HUES64 (cell line): Measurements from ENCODE around the gene ADCY7. TPM values are rescaled to one million over a fixed set of nuclear protein-coding genes. Genes with fewer than 3 reads are reported as not detected.

Source experiments
- H3K27ac ChIP-seq: 2 replicates; pipeline ENCODE4 v1.7.0; 2013; ENCODE audit warnings: low read depth, low read length, inconsistent platforms
- H3K27me3 ChIP-seq: 2 replicates; pipeline ENCODE4 v1.6.1; 2013; ENCODE audit warnings: mild to moderate bottlenecking, low read length; ENCODE audit not compliant: insufficient read depth
- H3K36me3 ChIP-seq: 2 replicates; pipeline ENCODE4 v1.6.1; 2013; ENCODE audit warnings: mild to moderate bottlenecking, low read length; ENCODE audit not compliant: insufficient read depth
- H3K4me1 ChIP-seq: 2 replicates; pipeline ENCODE4 v1.6.1; 2013; ENCODE audit warnings: mild to moderate bottlenecking, low read length, moderate library complexity; ENCODE audit not compliant: insufficient read depth
- H3K4me3 ChIP-seq: 2 replicates; pipeline ENCODE4 v1.5.1; 2013; ENCODE audit warnings: mild to moderate bottlenecking, low read length, moderate library complexity
- H3K9ac ChIP-seq: 2 replicates; pipeline ENCODE4 v1.6.1; 2013; ENCODE audit warnings: mild to moderate bottlenecking, low read depth, low read length
- H3K9me3 ChIP-seq: 2 replicates; pipeline ENCODE4 v1.6.1; 2013; ENCODE audit warnings: low read depth, low read length; ENCODE audit not compliant: insufficient read depth
- WGBS: fragments of 150-250, 120-280 bp; methylation state at CpG from one replicate; pipeline ENCODE4 v1.1.7; 2013; ENCODE audit warnings: missing lambda C conversion rate; 5-methylcytosine and 5-hydroxymethylcytosine counted together
- polyA plus RNA-seq, 2 experiments: library from polyadenylated mRNA; stranded (reverse); fragments of 50-300 nt; gene quantifications; one replicate each; pipeline ENCODE4 v1.2.3, GENCODE V29; 2013

Gene ADCY7
- 1.3 TPM for polyA plus RNA-seq (2013, experiment 1 of 2)
- 3.0 TPM for polyA plus RNA-seq (2013, experiment 2 of 2)

DNA sequence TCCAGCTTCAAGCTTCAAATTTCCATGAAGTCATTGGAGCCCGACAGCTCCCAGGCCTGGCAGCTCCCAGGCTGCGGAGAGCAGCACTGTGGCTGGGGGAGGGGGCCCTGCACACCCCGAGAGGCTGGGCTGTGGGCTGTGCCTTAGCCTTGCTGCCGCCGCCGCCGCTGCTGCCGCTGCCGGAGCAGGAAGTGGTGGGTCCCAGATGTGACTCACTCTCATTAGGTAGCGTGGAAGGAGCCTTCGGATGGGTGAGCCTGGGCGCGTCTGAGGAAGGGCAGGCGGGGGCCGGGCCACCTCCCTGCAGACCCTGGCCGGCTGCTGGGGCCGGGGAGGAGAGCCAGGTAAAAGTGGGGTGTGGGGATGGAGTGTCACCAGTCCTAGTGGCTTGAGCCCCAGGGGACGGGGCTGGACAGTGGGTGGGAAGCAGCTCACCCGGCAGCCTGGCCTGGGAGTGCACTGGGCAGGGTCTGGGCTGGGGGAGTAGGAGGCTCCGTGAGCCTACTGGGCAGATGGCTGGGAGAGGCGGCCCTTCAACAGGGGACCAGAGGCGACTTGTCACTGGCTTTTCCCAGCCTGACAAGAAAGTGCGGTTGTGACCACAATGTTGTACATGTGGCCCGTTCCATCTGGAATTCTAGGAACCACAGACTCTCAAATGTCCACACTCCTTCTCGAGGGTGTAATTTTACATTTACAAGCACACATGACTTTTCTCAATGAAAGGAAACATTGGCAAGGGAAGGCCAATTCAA, at the start of gene ADCY7:
ADCY7 (plus strand) TSS at position 215 of the 755 bp plus-strand sequence. CDS start 21,629 bp downstream, outside the sequence.
- Histone ChIP-seq H3K36me3 (no peaks in the 10 kb centered on the region), H3K4me3 (peak within 1 kb of the TSS; percentile 24; the same call in 1 of the 2 replicates), H3K9ac (no peak within 1 kb of the TSS), H3K4me1 (peaks cover 15% of the 10 kb centered on the region), H3K27ac (no peak within 1 kb of the TSS), H3K9me3 (no peaks in the 10 kb centered on the region), H3K27me3 (no peaks in the 10 kb centered on the region)
- WGBS = 38% methylated on average over 25 of the region's 25 CpGs

DNA sequence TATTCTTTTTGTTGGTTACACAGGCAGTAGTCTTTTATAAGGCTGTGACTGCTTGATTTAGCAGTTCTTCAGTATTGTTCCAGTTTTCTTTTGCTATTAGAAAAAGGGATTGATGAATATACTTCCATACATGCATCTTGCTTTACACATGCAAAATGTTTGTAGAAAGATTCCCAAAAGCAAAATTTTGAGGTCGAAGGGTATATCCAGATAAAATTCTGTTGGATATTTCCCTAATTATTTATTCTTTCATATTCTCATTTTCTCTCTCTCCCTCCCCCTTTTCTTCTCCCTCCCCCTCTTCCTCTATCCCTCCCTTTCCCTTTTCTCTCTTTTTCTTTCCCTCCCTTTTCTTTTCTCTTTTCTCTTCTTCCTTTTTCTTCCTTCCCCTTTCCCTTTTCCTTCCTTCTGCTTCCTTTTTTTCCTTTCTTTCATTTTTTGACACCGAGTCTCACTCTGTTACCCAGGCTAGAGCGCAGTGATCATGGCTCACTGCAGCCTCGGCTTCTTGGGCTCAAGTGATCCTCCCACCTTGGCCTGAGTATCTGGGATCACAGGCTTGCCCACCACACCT, 46.9 kb upstream of the ADCY7 start:
- no peaks in the 10 kb centered on the region for H3K4me1 ChIP-seq
- 95% methylated on average over 4 of the region's 4 CpGs for WGBS
- no peaks in the 10 kb centered on the region for H3K9me3 ChIP-seq
- H3K36me3 ChIP-seq = peaks cover 73% of the 10 kb centered on the region
- H3K27me3 ChIP-seq = no peaks in the 10 kb centered on the region
- H3K9ac ChIP-seq = no peak overlapping the region
- H3K27ac ChIP-seq = no peak overlapping the region
- H3K4me3 ChIP-seq = no peak overlapping the region

DNA sequence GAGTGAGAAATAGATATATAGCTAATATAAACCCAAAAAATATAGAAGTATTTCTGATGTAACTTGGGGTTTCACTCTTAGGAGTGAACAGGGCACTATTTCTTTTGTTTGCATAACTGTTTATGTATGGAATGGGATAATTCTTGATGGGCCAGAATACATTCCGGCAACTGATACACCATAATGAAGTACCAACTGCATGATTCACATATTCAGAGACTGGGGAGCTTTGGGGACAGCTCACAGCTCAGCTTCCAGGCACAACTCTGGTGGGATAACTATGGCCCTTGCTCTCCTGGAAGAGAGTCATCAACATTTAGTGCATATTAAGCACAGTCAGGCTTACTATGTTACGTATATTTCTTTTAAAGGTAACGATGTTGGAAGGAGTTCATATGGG, 42.1 kb upstream of the ADCY7 start:
- no peaks in the 10 kb centered on the region for H3K27me3 ChIP-seq
- no peaks in the 10 kb centered on the region for H3K9me3 ChIP-seq
- WGBS = 93% methylated on average over 3 of the region's 3 CpGs
- H3K4me3 ChIP-seq = no peak overlapping the region
- no peaks in the 10 kb centered on the region for H3K4me1 ChIP-seq
- H3K9ac ChIP-seq = no peak overlapping the region
- peaks cover 67% of the 10 kb centered on the region for H3K36me3 ChIP-seq
- no peak overlapping the region for H3K27ac ChIP-seq

DNA sequence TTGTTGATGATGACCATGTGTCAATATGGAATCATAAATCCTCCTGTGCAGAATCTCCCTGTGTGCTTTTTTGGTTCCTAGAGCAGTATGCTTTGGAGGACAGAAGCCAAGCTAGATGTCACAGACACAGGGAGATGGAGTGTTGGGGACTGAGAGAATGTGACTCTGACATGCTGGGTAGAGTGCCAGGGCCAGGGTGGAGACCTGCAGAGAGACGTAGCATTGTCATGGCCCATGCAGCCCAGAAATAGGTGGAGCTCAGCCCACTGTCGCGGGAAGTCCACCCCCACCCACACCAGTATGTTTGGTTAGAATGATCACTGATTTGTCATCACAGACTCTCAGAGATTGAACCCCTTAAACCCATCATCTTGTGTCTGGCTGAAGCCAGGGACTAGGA, 39.2 kb upstream of the ADCY7 start:
- H3K27me3 ChIP-seq = no peaks in the 10 kb centered on the region
- no peaks in the 10 kb centered on the region for H3K9me3 ChIP-seq
- H3K4me1 ChIP-seq = no peaks in the 10 kb centered on the region
- H3K4me3 ChIP-seq = no peak overlapping the region
- H3K36me3 ChIP-seq = peaks cover 74% of the 10 kb centered on the region
- WGBS = 100% methylated on average over 2 of the region's 3 CpGs
- no peak overlapping the region for H3K27ac ChIP-seq
- H3K9ac ChIP-seq = no peak overlapping the region

DNA sequence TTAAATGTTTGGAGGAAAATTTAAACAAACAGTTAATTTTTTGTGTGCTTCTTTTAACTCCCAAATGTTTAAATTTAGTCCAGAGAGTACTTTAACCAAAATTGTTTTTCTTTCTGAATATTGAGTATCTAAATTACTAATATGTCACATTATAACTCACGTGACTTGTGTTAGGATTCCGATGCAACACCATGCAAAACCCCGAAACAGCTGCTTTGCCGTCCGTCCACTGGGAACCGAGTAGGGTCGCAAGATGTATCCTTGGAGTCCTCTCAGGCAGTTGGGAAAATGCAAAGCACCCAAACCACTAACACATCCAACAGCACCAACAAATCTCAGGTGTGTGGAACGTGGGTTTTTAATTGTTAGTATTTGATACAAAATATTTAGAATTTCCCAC, 38.7 kb upstream of the ADCY7 start:
- H3K9ac ChIP-seq = no peak overlapping the region
- no peaks in the 10 kb centered on the region for H3K9me3 ChIP-seq
- H3K27me3 ChIP-seq = no peaks in the 10 kb centered on the region
- H3K27ac ChIP-seq = no peak overlapping the region
- no peaks in the 10 kb centered on the region for H3K4me1 ChIP-seq
- H3K4me3 ChIP-seq = no peak overlapping the region
- peaks cover 69% of the 10 kb centered on the region for H3K36me3 ChIP-seq
- WGBS = 85% methylated on average over 7 of the region's 8 CpGs

DNA sequence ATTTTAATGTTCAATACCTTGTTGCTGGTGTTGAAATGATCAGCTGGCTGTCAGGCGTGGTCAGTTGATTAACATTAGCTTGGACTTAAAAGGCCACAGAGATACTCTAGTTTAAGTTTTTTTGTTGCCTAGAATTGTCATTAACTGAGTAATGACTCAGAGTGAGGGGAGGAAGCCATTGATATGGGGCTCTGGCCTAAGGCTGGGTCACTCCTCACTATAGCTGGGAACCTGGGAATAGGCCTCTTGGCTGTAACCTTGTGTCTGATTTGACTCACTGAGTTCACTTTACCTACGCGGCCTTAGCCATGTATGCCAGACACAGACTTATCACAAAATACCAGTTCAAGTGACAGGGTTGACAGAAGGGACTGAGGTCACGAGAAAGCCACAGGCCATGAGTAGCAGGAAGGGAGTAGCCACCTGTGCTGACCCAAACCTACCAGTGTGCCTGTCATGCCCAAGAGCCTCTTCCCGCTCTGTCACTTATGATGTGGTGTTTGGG, 37.9 kb upstream of the ADCY7 start:
- Histone ChIP-seq H3K27me3 (no peaks in the 10 kb centered on the region), H3K4me1 (no peaks in the 10 kb centered on the region), H3K36me3 (peaks cover 62% of the 10 kb centered on the region), H3K9ac (no peak overlapping the region), H3K27ac (no peak overlapping the region), H3K9me3 (no peaks in the 10 kb centered on the region), H3K4me3 (no peak overlapping the region)
- WGBS = 94% methylated on average over 5 of the region's 5 CpGs

DNA sequence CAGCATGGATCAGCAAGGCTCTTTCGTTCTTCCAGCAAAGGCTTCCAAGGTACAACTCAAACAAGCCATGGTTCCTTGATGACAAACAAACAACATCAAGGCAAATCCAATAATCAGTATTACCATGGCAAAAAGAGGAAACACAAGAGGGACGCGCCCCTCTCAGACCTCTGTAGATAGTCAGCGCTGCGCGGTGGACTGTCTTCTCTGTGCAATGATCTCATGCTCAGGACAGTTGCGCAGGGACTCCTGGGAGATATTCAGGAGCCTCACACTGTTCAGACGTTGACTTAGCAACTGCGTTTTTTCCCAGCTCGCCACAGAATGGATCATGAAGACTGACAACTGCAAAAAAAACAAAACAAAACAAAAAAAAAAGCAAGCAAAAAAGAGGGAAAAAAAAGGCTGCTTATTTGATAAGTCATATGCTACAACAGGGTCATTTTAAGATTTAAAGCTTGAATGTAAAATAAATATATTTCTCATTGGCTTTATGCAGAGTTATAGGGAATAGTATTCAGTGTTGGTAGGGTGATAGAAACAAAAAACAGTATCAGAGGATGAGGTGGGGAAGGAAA, 37.1 kb upstream of the ADCY7 start:
- H3K27me3 ChIP-seq = no peaks in the 10 kb centered on the region
- no peaks in the 10 kb centered on the region for H3K9me3 ChIP-seq
- no peak overlapping the region for H3K9ac ChIP-seq
- peaks cover 54% of the 10 kb centered on the region for H3K36me3 ChIP-seq
- 95% methylated on average over 9 of the region's 10 CpGs for WGBS
- H3K4me3 ChIP-seq = no peak overlapping the region
- H3K27ac ChIP-seq = no peak overlapping the region
- H3K4me1 ChIP-seq = no peaks in the 10 kb centered on the region

DNA sequence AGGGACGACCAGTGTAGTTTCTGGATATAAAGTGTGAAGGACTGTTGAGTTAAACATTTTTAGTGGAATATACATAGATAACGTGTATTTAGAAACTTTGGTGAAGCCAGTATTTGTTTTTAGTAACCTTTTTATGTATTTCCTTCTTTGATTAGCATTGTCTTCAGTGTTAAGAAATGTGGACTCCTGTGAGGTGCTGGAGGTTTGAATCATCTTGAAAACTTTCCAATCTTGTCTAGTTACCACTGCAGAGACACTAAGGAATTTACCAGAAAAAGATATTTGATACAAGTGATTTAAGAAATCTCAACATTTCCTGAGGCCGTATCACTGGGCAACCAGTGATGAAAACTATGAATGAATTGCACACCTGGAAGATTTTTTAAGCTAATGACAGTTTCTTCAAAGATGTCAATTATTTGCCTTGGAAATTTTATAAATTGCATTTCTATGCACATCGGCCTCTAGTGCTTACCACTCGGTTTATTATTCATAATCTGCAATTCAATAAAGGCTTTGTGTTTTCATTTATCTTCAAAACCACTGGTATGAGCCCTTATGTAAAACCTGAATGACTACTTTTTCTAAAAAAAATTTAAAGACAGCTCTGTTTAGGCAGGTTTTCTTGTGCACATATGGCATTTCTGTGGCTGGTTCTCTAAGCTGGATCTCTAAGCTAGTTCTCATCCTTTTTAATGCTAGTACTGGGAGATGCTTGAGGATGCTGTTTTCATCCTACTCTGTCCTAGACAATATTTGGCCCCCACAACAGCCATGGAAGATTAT, 31.4 kb upstream of the ADCY7 start:
- Histone ChIP-seq H3K4me3 (no peak overlapping the region), H3K9me3 (no peaks in the 10 kb centered on the region), H3K27me3 (no peaks in the 10 kb centered on the region), H3K27ac (no peak overlapping the region), H3K36me3 (peaks cover 3% of the 10 kb centered on the region; the same call in 1 of the 2 replicates), H3K4me1 (peaks cover 8% of the 10 kb centered on the region; the same call in 1 of the 2 replicates), H3K9ac (no peak overlapping the region)
- WGBS = 91% methylated on average over 5 of the region's 5 CpGs

DNA sequence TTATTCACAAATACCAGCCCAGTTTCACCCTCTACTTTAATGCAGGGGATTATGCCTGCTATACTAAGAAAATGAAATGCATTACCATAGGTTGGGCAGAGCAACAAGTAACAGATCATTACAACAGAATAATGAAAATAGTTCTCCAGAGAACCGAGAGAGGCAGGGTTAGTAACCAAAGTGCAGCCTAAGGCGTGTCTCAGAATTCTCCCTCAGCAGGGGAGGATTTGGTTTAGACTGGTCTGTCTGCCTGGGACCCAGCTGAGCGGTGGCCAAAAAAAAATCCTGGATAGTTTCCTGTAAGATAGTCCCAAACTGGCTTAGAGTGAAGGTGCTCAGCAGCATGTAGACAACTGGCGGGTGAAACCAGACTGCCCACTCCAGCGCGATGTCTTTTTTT, 30.8 kb upstream of the ADCY7 start:
- WGBS = 78% methylated on average over 6 of the region's 6 CpGs
- Histone ChIP-seq H3K36me3 (no peaks in the 10 kb centered on the region), H3K4me1 (peaks cover 8% of the 10 kb centered on the region; the same call in 1 of the 2 replicates), H3K4me3 (no peak overlapping the region), H3K27me3 (no peaks in the 10 kb centered on the region), H3K27ac (no peak overlapping the region), H3K9me3 (no peaks in the 10 kb centered on the region), H3K9ac (no peak overlapping the region)

DNA sequence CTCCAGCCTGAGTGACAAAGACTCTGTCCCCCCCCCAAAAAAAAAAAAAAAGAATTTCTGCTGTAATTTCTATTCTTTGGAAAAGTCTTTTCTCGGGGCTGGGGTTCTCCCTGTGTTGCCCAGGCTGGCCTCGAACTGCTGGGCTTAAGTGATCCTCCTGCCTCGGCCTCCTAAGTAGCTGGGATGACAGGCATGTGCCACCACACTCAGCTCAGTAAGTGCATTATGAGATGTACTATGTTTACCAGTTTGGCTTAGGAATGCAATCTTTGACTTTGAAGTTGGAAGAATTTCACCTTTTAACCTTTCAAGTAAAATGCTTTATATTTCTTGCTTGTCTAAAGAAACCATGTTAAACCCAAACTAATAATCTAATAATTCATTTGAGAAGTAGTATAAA, 28.0 kb upstream of the ADCY7 start:
- no peak overlapping the region for H3K27ac ChIP-seq
- H3K36me3 ChIP-seq = no peaks in the 10 kb centered on the region
- 89% methylated on average over 3 of the region's 3 CpGs for WGBS
- no peaks in the 10 kb centered on the region for H3K27me3 ChIP-seq
- H3K9me3 ChIP-seq = no peaks in the 10 kb centered on the region
- H3K4me1 ChIP-seq = peaks cover 8% of the 10 kb centered on the region; the same call in 1 of the 2 replicates
- H3K9ac ChIP-seq = no peak overlapping the region
- no peak overlapping the region for H3K4me3 ChIP-seq
